Left cardiac atrium (tissue), 4 donors: ENCODE measurements around the gene ZDHHC3. TPM values are rescaled to one million over a fixed set of nuclear protein-coding genes. Genes with fewer than 3 reads are reported as not detected.

Source experiments
- ATAC-seq, 2 donors: fragments of 200-7000 bp; cut with Tn5 transposase; one replicate each; pipeline ENCODE4 v1.9.1; 2020; ENCODE audit warnings: mild to moderate bottlenecking in 2 of 2, moderate library complexity in 2 of 2
- DNase-seq: peaks from one replicate; pipeline ENCODE4 v3.0.0-alpha.2; 2020
- intact Hi-C, 2 donors: fragments of 100-400 bp; cut with DNase I; formaldehyde crosslinking; loops; one replicate each; pipeline versions ENCODE4 v1.14.1 to v1.15.1; 2022 to 2023
- long read RNA-seq: library from polyadenylated mRNA; unstranded; transcript quantifications from one replicate; pipeline ENCODE4 v2.0.0, GENCODE V29; 2021
- total RNA-seq, 2 donors: library from RNA; stranded (reverse); fragmentation: NEBNext Ultra II Directional; extraction: Animal tissue kit (Norgen Biotek cat#: 25700); gene quantifications; one replicate each; pipeline ENCODE4 v1.2.1, GENCODE V29; 2021
- donor health status: DM: no; HTN: yes; CAD: no.
- donor health status: DM: no; HTN: yes; CAD: no; lungs with severe emphysema.
- donor health status: DM: yes; HTN: yes; CAD: no.
- donor health status: Dilated cardiomyopathy.

Gene ZDHHC3
- total RNA-seq = 10 to 100 TPM; 42.7 to 45.5 TPM
- long read RNA-seq, transcript ZDHHC3-205 (7 exons, 2,687 nt) = major isoform, 30 of 39 reads
- long read RNA-seq, partial matches to known transcripts = 3 of 39 reads
- long read RNA-seq, other reads (novel, unspliced or antisense) = 4 of 39 reads

GRCh38 chr3:44976002-44976815, at the start of gene ZDHHC3, which contains the start of gene EXOSC7:
TSS of gene ZDHHC3 (minus strand) at chr3:44976174. CDS start at chr3:44959436, 16,738 bp downstream.
TSS of gene EXOSC7 (plus strand) at chr3:44976244. CDS start at chr3:44976278, 34 bp downstream.
- peak; percentile 95 to 96 for ATAC-seq
- peak; percentile 91 for DNase-seq
- intact Hi-C loops = no loop called here

GRCh38 chr3:45024542-45025255, 48.7 kb upstream of the ZDHHC3 start:
- peak; percentile 42 for DNase-seq
- peak in 1 of 2 donors; percentile 6 for ATAC-seq
- intact Hi-C loops = no loop called here

- intact Hi-C loops = no loop called here
- ATAC-seq (no peak), DNase-seq (no peak)
Observed at GRCh38 chr3:45023675-45024074, 47.7 kb upstream of the ZDHHC3 start.

GRCh38 chr3:45021524-45022297, 45.7 kb upstream of the ZDHHC3 start:
- peak; percentile 66 to 69 for ATAC-seq

GRCh38 chr3:45020534-45020933, 44.6 kb upstream of the ZDHHC3 start:
- no peak for DNase-seq
- no peak for ATAC-seq
- intact Hi-C loops = no loop called here

More at GRCh38 chr3:45021524-45022297, 45.7 kb upstream of the ZDHHC3 start:
- intact Hi-C loops = no loop called here
- DNase-seq = peak; percentile 75

GRCh38 chr3:45017821-45018220, 41.8 kb upstream of the ZDHHC3 start:
- intact Hi-C loops = no loop called here
- ATAC-seq (no peak), DNase-seq (no peak)

GRCh38 chr3:45016916-45017315, 40.9 kb upstream of the ZDHHC3 start:
- no peak for ATAC-seq

GRCh38 chr3:45012577-45012976, 36.6 kb upstream of the ZDHHC3 start:
- ATAC-seq (no peak), DNase-seq (no peak)
- intact Hi-C loops = no loop called here

More at GRCh38 chr3:45016916-45017315, 40.9 kb upstream of the ZDHHC3 start:
- no peak for DNase-seq
- intact Hi-C loops = no loop called here

GRCh38 chr3:45011756-45012508, 36.0 kb upstream of the ZDHHC3 start:
- intact Hi-C loops = no loop called here

GRCh38 chr3:45010811-45011333, 34.9 kb upstream of the ZDHHC3 start:
- peak in 1 of 2 donors; percentile 43 for ATAC-seq
- intact Hi-C loops = no loop called here
- DNase-seq = no peak

More at GRCh38 chr3:45011756-45012508, 36.0 kb upstream of the ZDHHC3 start:
- peak; percentile 89 for ATAC-seq
- DNase-seq = peak; percentile 81

- DNase-seq = no peak
- no peak for ATAC-seq
- intact Hi-C loops = no loop called here
Observed at GRCh38 chr3:45009868-45010267, 33.9 kb upstream of the ZDHHC3 start.

- ATAC-seq (no peak), DNase-seq (no peak)
- intact Hi-C loops = no loop called here
Observed at GRCh38 chr3:45008117-45008516, 32.1 kb upstream of the ZDHHC3 start.

GRCh38 chr3:45007091-45007490, 31.1 kb upstream of the ZDHHC3 start:
- no peak for DNase-seq
- intact Hi-C loops = no loop called here
- ATAC-seq = no peak

GRCh38 chr3:45003859-45004258, 27.9 kb upstream of the ZDHHC3 start:
- ATAC-seq = peak in 1 of 2 donors; percentile 29
- intact Hi-C loops = no loop called here

GRCh38 chr3:45003406-45003805, 27.4 kb upstream of the ZDHHC3 start:
- DNase-seq = no peak
- intact Hi-C loops = no loop called here
- no peak for ATAC-seq

More at GRCh38 chr3:45003859-45004258, 27.9 kb upstream of the ZDHHC3 start:
- DNase-seq = no peak

GRCh38 chr3:45002720-45003119, 26.7 kb upstream of the ZDHHC3 start:
- intact Hi-C loops = no loop called here
- DNase-seq (no peak), ATAC-seq (peak; percentile 25 to 60)

GRCh38 chr3:45002139-45002660, 26.2 kb upstream of the ZDHHC3 start:
- no peak for ATAC-seq
- no peak for DNase-seq
- intact Hi-C loops = no loop called here

GRCh38 chr3:45001738-45002137, 25.8 kb upstream of the ZDHHC3 start:
- no peak for DNase-seq
- intact Hi-C loops = no loop called here
- ATAC-seq = no peak
